H1 (cell line): ENCODE results near the gene SYMPK. TPM values are rescaled to one million over a fixed set of nuclear protein-coding genes. Genes with fewer than 3 reads are reported as not detected.

Source experiments
- CTCF ChIA-PET: fragments of 300-600 bp; sonication (Branson Sonifier 250); formaldehyde crosslinking; loops from one replicate; lab custom pipeline; 2021; ENCODE audit not compliant: partially characterized antibody; lab: Charles Lee
- POLR2A ChIA-PET: fragments of 300-600 bp; sonication (Branson Sonifier 250); formaldehyde crosslinking; loops from one replicate; lab custom pipeline; 2021; ENCODE audit warnings: inconsistent platforms; ENCODE audit not compliant: partially characterized antibody; lab: Charles Lee
- DNase-seq, 2 experiments: peaks; one replicate each; pipeline versions ENCODE4 v3.0.0 to v3.0.0-alpha.2; 2010 to 2022; ENCODE audit warnings: low spot score in 2 of 2, low read depth in 1 of 2, mixed read lengths in 1 of 2
- FAIRE-seq: peaks from 2 replicates; lab custom pipeline; 2011; peaks lifted over from hg19 to GRCh38; lab: Jason Lieb, UNC
- H2AFZ ChIP-seq: 2 replicates; pipeline ENCODE4 v1.8.1; 2012; ENCODE audit warnings: low read length, inconsistent platforms
- H2AK5ac ChIP-seq: 2 replicates; pipeline ENCODE4 v1.6.1; 2013; ENCODE audit warnings: low read depth, low read length
- H2BK120ac ChIP-seq: replicated peaks from 2 replicates; pipeline ENCODE3; 2013; ENCODE audit warnings: low read depth, low read length, inconsistent platforms
- H2BK12ac ChIP-seq: 2 replicates; pipeline ENCODE4 v1.6.1; 2013; ENCODE audit warnings: low read depth, low read length
- H2BK15ac ChIP-seq: 2 replicates; pipeline ENCODE4 v1.6.1; 2013; ENCODE audit warnings: low read length
- H2BK20ac ChIP-seq: 2 replicates; pipeline ENCODE4 v1.6.1; 2013; ENCODE audit warnings: low read length
- H2BK5ac ChIP-seq: 2 replicates; pipeline ENCODE4 v1.6.1; 2013; ENCODE audit warnings: low read depth, low read length
- H3K14ac ChIP-seq: 2 replicates; pipeline ENCODE4 v1.6.1; 2013; ENCODE audit warnings: inconsistent platforms; ENCODE audit not compliant: insufficient read length
- H3K18ac ChIP-seq: 2 replicates; pipeline ENCODE4 v1.6.1; 2013; ENCODE audit warnings: low read length; ENCODE audit errors: extremely low read depth
- H3K23ac ChIP-seq: 2 replicates; pipeline ENCODE4 v1.6.1; 2013; ENCODE audit warnings: inconsistent platforms; ENCODE audit not compliant: insufficient read length
- H3K23me2 ChIP-seq: 2 replicates; pipeline ENCODE4 v1.6.1; 2013; ENCODE audit warnings: low read depth, low read length
- H3K27ac ChIP-seq: 2 replicates; pipeline ENCODE4 v1.6.1; 2011; ENCODE audit warnings: low read depth, low read length, inconsistent platforms
- H3K27me3 ChIP-seq, 4 experiments: replicated peaks in 1 of 4; 1 replicate in 1 of 4; 2 replicates in 3 of 4; pipeline versions ENCODE4 v1.6.1 to v1.8.1; 2011 to 2013; ENCODE audit warnings: low read length in 3 of 4, mild to moderate bottlenecking in 3 of 4, inconsistent platforms in 2 of 4, mixed read lengths in 2 of 4, moderate library complexity in 1 of 4; ENCODE audit not compliant: control insufficient read depth in 3 of 4, insufficient read depth in 3 of 4; ENCODE audit errors: extremely low read depth in 1 of 4
- H3K36me3 ChIP-seq, 4 experiments: 2 replicates each; pipeline versions ENCODE4 v1.6.1 to v1.8.1; 2011 to 2013; ENCODE audit warnings: mild to moderate bottlenecking in 4 of 4, low read length in 3 of 4, moderate library complexity in 2 of 4, control low read depth in 1 of 4, inconsistent platforms in 1 of 4; ENCODE audit not compliant: insufficient read depth in 4 of 4, control insufficient read depth in 2 of 4
- H3K4ac ChIP-seq: replicated peaks from 2 replicates; pipeline ENCODE3; 2013; ENCODE audit warnings: low read length, low read depth, mixed read lengths, inconsistent platforms; ENCODE audit not compliant: insufficient read length
- H3K4me1 ChIP-seq, 4 experiments: replicated peaks in 1 of 4; 1 replicate in 1 of 4; 2 replicates in 3 of 4; pipeline versions ENCODE4 v1.6.1 to v1.8.1; 2011 to 2013; ENCODE audit warnings: low read length in 3 of 4, inconsistent platforms in 2 of 4, mixed read lengths in 1 of 4; ENCODE audit not compliant: insufficient read depth in 4 of 4, control insufficient read depth in 3 of 4
- H3K4me2 ChIP-seq, 2 experiments: 2 replicates each; pipeline versions ENCODE4 v1.6.1 to v1.8.1; 2011 to 2013; ENCODE audit warnings: low read depth in 2 of 2, low read length in 2 of 2, control low read depth in 1 of 2, inconsistent platforms in 1 of 2, mild to moderate bottlenecking in 1 of 2; ENCODE audit not compliant: insufficient read depth in 1 of 2
- H3K4me3 ChIP-seq, 4 experiments: fragments of 200-600, 300-600 bp in 1 of 4; sonication (generic), shearing (Covaris generic), sonication (Bioruptor Twin) in 1 of 4; 2 replicates each; pipeline versions ENCODE4 v1.5.1 to v1.8.1; 2011 to 2016; ENCODE audit warnings: low read length in 4 of 4, low read depth in 3 of 4, control low read depth in 2 of 4, inconsistent platforms in 2 of 4, mild to moderate bottlenecking in 2 of 4, mixed read lengths in 1 of 4, moderate library complexity in 1 of 4; ENCODE audit not compliant: insufficient read depth in 2 of 4; ENCODE audit errors: extremely low read depth in 1 of 4
- H3K56ac ChIP-seq: replicated peaks from 2 replicates; pipeline ENCODE3; 2013; ENCODE audit warnings: low read depth, mild to moderate bottlenecking, mixed read lengths, low read length, inconsistent platforms; ENCODE audit not compliant: insufficient read length
- H3K79me1 ChIP-seq: 2 replicates; pipeline ENCODE4 v1.6.1; 2013; ENCODE audit warnings: low read depth, low read length, control low read depth
- H3K79me2 ChIP-seq, 2 experiments: 2 replicates each; pipeline versions ENCODE4 v1.6.1 to v1.8.1; 2012 to 2013; ENCODE audit warnings: low read length in 2 of 2, mild to moderate bottlenecking in 2 of 2, inconsistent platforms in 1 of 2; ENCODE audit not compliant: insufficient read depth in 2 of 2, control insufficient read depth in 1 of 2
- H3K9ac ChIP-seq, 4 experiments: replicated peaks in 1 of 4; 1 replicate in 1 of 4; 2 replicates in 3 of 4; pipeline versions ENCODE4 v1.6.1 to v1.8.1; 2011 to 2013; ENCODE audit warnings: low read depth in 3 of 4, low read length in 3 of 4, control low read depth in 2 of 4, mild to moderate bottlenecking in 2 of 4, moderate library complexity in 2 of 4, inconsistent platforms in 1 of 4; ENCODE audit errors: extremely low read depth in 1 of 4
- H3K9me3 ChIP-seq, 2 experiments: 2 replicates each; pipeline versions ENCODE4 v1.6.1 to v1.8.1; 2012 to 2013; ENCODE audit warnings: mild to moderate bottlenecking in 2 of 2, moderate library complexity in 2 of 2, control low read depth in 1 of 2, inconsistent platforms in 1 of 2, low read depth in 1 of 2, low read length in 1 of 2, mixed read lengths in 1 of 2; ENCODE audit not compliant: insufficient read depth in 2 of 2
- H4K20me1 ChIP-seq, 2 experiments: replicated peaks in 1 of 2; 2 replicates each; pipeline versions ENCODE3 to v1.8.1; 2011 to 2013; ENCODE audit warnings: inconsistent platforms in 2 of 2, low read length in 2 of 2, mild to moderate bottlenecking in 1 of 2; ENCODE audit not compliant: insufficient read depth in 2 of 2, control insufficient read depth in 1 of 2
- H4K5ac ChIP-seq: 2 replicates; pipeline ENCODE4 v1.6.1; 2013; ENCODE audit warnings: low read length, low read depth, mixed read lengths, inconsistent platforms; ENCODE audit not compliant: insufficient read length
- H4K8ac ChIP-seq: 2 replicates; pipeline ENCODE4 v1.8.0; 2013; ENCODE audit warnings: mild to moderate bottlenecking, moderate library complexity, low read length, inconsistent platforms; ENCODE audit not compliant: insufficient read depth; ENCODE audit errors: extremely low read depth
- H4K91ac ChIP-seq: replicated peaks from 2 replicates; pipeline ENCODE3; 2013; ENCODE audit warnings: low read length, mixed read lengths, inconsistent platforms; ENCODE audit not compliant: insufficient read length
- ATF3 ChIP-seq: IDR thresholded peaks from 2 replicates; pipeline ENCODE4 v1.6.1; 2011; ENCODE audit warnings: low read depth, mild to moderate bottlenecking, low read length; ENCODE audit not compliant: insufficient read depth
- EGR1 ChIP-seq: IDR thresholded peaks from 2 replicates; pipeline ENCODE4 v1.6.1; 2011; ENCODE audit warnings: low read depth, low read length, borderline replicate concordance
- HDAC6 ChIP-seq: IDR thresholded peaks from one replicate; pipeline ENCODE4 v1.7.1; 2012; ENCODE audit warnings: low read depth, mild to moderate bottlenecking, inconsistent platforms, low read length, moderate library complexity
- JUND ChIP-seq: IDR thresholded peaks from 2 replicates; pipeline ENCODE4 v1.6.1; 2011; ENCODE audit warnings: mild to moderate bottlenecking, improper control_type of control experiment, low read length
- KDM4A ChIP-seq: IDR thresholded peaks from one replicate; pipeline ENCODE4 v1.7.1; 2012; ENCODE audit warnings: low read depth, mild to moderate bottlenecking, moderate library complexity, low read length, inconsistent platforms; ENCODE audit not compliant: severe bottlenecking
- PHF8 ChIP-seq: fragments of 200-600 bp; sonication (generic); conservative IDR thresholded peaks from 2 replicates; pipeline ENCODE4 v1.7.1; 2012; ENCODE audit warnings: low read depth, mild to moderate bottlenecking, inconsistent platforms, low read length, moderate library complexity
- TAF7 ChIP-seq: optimal IDR thresholded peaks from 2 replicates; pipeline ENCODE3; 2011; ENCODE audit warnings: low read depth, mild to moderate bottlenecking, inconsistent platforms, low read length, moderate library complexity, borderline replicate concordance
- WGBS, 2 experiments: shearing (Covaris generic) in 1 of 2; methylation state at CpG; one replicate each; pipeline versions ENCODE4 v1.1.6 to v1.1.7; 2013 to 2015; ENCODE audit warnings: low lambda C conversion rate in 2 of 2, mixed read lengths in 2 of 2, inconsistent platforms in 1 of 2, low coverage in 1 of 2, missing lambda C conversion rate in 1 of 2; ENCODE audit not compliant: insufficient replicate concordance in 2 of 2, insufficient coverage in 1 of 2, insufficient read length in 1 of 2; ENCODE audit errors: extremely low coverage in 1 of 2, missing lambda C conversion rate in 1 of 2; 5-methylcytosine and 5-hydroxymethylcytosine counted together
- polyA plus RNA-seq, 7 experiments: library from polyadenylated mRNA; depleted of rRNA in 3 of 7; stranded (reverse) in 5 of 7; unstranded in 2 of 7; fragments of >200 nt in 5 of 7; fragments of 200-250 nt in 2 of 7; gene quantifications; 1 replicate in 5 of 7; 2 replicates in 1 of 7; 4 replicates in 1 of 7; pipeline versions ENCODE4 v1.2.1 to v1.2.3, GENCODE V29; 2011 to 2013; ENCODE audit warnings: missing spikeins in 2 of 7, mixed read lengths in 2 of 7
- total RNA-seq: library from RNA; stranded (reverse); fragmentation: NEBNext Ultra II Directional; extraction: Animal tissue kit (Norgen Biotek cat#: 25700); gene quantifications from 2 replicates; pipeline ENCODE4 v1.2.1, GENCODE V29; 2021
- TF ChIP-seq, protein P1 (sequence below): IDR thresholded peaks from 2 replicates; pipeline ENCODE4 v1.6.1; 2012; ENCODE audit warnings: inconsistent platforms

SYMPK gene
- total and polyA plus RNA-seq, 2 of the 8 experiments (the other 6 are each of a cell fraction or from before 2014, with no cell fraction given) = 93.6 to 99.5 TPM

GRCh38 chr19:45792470-45793177 is 70.3 kb downstream of the SYMPK start, which contains the start of gene DMWD:
TSS of gene DMWD (minus strand) at chr19:45792845. CDS start at chr19:45792756, 89 bp downstream.
- peak within 1 kb of the TSS; percentile 95 to 99 for H3K4me2 ChIP-seq
- H2AK5ac ChIP-seq = no peak within 1 kb of the TSS
- H4K5ac ChIP-seq = peak within 1 kb of the TSS; percentile 75
- peaks cover 4% of the 10 kb centered on the region; the same call in 1 of the 2 replicates for H3K23me2 ChIP-seq
- CTCF ChIA-PET = interaction anchor here (0.6 to 2.1 kb wide), 9 partner anchors 9 to 149 kb away, joined by 3 to 7 read pairs (median 4); partner anchors contain the start of genes IRF2BP1 and SIX5
- H3K56ac ChIP-seq = peak within 1 kb of the TSS; percentile 92
- H3K23ac ChIP-seq = no peak within 1 kb of the TSS
- no peak within 1 kb of the TSS for H2BK15ac ChIP-seq
- 0 out of 2 replicates have a peak within 1 kb of the TSS, but pooled peaks have one; percentile 31 for H2BK12ac ChIP-seq
- H2AFZ ChIP-seq = no peak within 1 kb of the TSS; the same call in 1 of the 2 replicates
- H3K4me3 ChIP-seq = peak within 1 kb of the TSS; percentile 67 to 100 (median 86)
- no peaks in the 10 kb centered on the region for H3K27me3 ChIP-seq
- peak within 1 kb of the TSS; percentile 98 for H4K8ac ChIP-seq
- DNase-seq (peak; percentile 97 to 100), FAIRE-seq (peak; percentile 69)
- H3K27ac ChIP-seq = peak within 1 kb of the TSS; percentile 83; the same call in 1 of the 2 replicates
- H2BK20ac ChIP-seq = no peak within 1 kb of the TSS
- no peak within 1 kb of the TSS for H3K4ac ChIP-seq
- peaks cover 10% of the 10 kb centered on the region for H3K79me1 ChIP-seq
- H4K20me1 ChIP-seq = peaks cover 0 to 7% of the 10 kb centered on the region in 2 experiments
- H3K18ac ChIP-seq = no peak within 1 kb of the TSS; the same call in 1 of the 2 replicates
- H3K4me1 ChIP-seq = peaks cover 0 to 6% (median 4%) of the 10 kb centered on the region in 4 experiments; a peak in 3 of 7 replicates
- no peak within 1 kb of the TSS for H3K14ac ChIP-seq
- peaks cover 0 to 14% (median 10%) of the 10 kb centered on the region in 4 experiments; a peak in 6 of 8 replicates for H3K36me3 ChIP-seq
- POLR2A ChIA-PET = interaction anchor here (0.6 to 4.3 kb wide), 19 partner anchors 11 to 475 kb away, joined by 3 to 39 read pairs (median 4); partner anchors contain the start of genes DMPK, FOXA3, QPCTL and RSPH6A
- H3K9me3 ChIP-seq = no peaks in the 10 kb centered on the region
- H4K91ac ChIP-seq = no peak within 1 kb of the TSS
- no peak within 1 kb of the TSS for H2BK5ac ChIP-seq
- WGBS, 2 experiments = 1% methylated on average over 34 of the region's 86 CpGs; no CpG with 5 or more reads in 1 of the 2 experiments
- H2BK120ac ChIP-seq = no peak within 1 kb of the TSS
- peak within 1 kb of the TSS; percentile 80 to 98 (median 92) for H3K9ac ChIP-seq
- peaks cover 0 to 12% of the 10 kb centered on the region in 2 experiments; a peak in 2 of 4 replicates for H3K79me2 ChIP-seq
- TF ChIP-seq PHF8 (peak; percentile 99), ATF3 (no peak), EGR1 (peak; percentile 90; the same call in 1 of the 2 replicates), TAF7 (peak; percentile 51), HDAC6 (no peak), KDM4A (peak; percentile 47), JUND (no peak)
- TF ChIP-seq, protein P1, sequence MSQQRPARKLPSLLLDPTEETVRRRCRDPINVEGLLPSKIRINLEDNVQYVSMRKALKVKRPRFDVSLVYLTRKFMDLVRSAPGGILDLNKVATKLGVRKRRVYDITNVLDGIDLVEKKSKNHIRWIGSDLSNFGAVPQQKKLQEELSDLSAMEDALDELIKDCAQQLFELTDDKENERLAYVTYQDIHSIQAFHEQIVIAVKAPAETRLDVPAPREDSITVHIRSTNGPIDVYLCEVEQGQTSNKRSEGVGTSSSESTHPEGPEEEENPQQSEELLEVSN = no peak
